ENCODE measurements around the gene FXYD6.

The FXYD6 gene

GRCh38 chr11:117828611-117829368, 47.7 kb downstream of the FXYD6 start:
- no peak for TF ChIP-seq CTCF (IDR thresholded peaks at IDR 0.05; ENCODE audit: low read depth, low read length)
- DNase-seq (ENCODE audit: extremely low read depth, low read depth) = no peak

DNA sequence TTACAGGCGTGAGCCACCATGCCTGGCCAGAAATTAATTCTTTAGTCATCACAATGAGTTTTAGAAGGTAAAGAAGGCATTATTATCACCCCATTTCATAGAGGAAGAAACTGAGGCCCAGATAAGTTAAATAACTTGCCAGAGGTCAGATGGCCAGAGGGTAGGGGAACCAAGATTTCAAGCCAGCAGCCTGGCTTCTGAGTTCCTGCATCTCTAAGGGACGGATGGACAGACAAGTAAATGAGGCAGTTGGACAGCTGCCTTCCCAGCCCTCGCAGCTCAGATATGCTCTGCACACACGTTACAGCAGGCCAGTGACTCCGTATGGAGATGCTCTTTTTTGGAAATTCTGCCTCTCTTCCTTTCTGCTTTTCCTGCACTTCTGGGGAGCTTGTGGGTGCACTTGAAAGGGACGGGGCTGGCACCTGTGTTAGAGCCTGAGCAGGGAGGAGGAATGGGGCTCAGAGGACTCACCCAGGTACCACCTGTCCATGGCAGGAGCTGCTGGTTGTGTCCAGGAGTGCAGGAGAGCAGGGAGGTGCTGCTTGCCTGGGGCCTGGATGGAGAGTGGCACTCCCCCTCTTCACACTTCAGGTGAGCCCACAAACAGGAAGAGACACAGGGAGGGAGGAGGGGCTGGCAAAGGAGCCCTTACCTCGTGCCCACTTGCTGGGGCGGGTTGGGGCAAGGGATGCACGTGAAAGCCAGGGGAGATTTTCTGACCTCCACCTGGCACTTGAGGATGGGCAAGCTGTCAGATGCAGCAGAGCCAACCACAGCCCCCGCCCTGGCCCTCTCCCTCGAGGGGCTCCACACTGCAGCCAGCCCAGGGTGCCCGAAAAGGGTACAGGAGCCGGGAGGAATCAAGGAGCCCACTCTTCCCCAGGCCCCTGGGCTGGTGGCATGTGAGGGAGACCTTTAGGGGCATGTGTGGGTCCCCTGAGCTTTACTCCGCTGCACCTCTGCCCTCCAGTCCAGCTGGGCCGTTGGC, 48.6 kb downstream of the FXYD6 start:
- TF ChIP-seq CTCF (IDR thresholded peaks at IDR 0.05; ENCODE audit: low read depth, low read length) = no peak
- DNase-seq (ENCODE audit: extremely low read depth, low read depth) = no peak

DNA sequence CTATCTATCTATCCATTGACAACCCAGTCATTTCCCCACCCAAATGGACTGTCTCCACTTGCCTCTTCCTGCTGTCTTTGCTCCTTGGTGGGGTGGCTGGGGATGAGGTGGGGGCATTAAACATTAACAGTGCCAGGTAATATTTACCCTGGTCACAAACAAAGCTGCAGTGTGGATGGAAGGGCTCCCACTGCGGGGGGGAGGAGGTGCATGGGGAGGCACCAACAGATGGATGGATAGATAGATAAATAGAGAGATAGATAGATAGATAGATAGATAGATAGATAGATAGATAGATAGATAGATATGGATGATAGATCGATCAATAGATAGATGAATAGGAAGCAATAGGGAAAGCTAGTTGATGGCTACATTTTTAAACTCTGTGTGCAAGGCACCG, 49.6 kb downstream of the FXYD6 start:
- no peak for TF ChIP-seq CTCF (IDR thresholded peaks at IDR 0.05; ENCODE audit: low read depth, low read length)

GRCh38 chr11:117826190-117826570, 50.3 kb downstream of the FXYD6 start:
- no peak for TF ChIP-seq CTCF (IDR thresholded peaks at IDR 0.05; ENCODE audit: low read depth, low read length)
- DNase-seq (ENCODE audit: extremely low read depth, low read depth) = no peak

More for the DNA sequence above, 49.6 kb downstream of the FXYD6 start:
- DNase-seq (ENCODE audit: extremely low read depth, low read depth) = no peak

GRCh38 chr11:117825538-117826189, 50.8 kb downstream of the FXYD6 start:
- DNase-seq (ENCODE audit: extremely low read depth, low read depth) = no peak
- TF ChIP-seq CTCF (IDR thresholded peaks at IDR 0.05; ENCODE audit: low read depth, low read length) = no peak

DNA sequence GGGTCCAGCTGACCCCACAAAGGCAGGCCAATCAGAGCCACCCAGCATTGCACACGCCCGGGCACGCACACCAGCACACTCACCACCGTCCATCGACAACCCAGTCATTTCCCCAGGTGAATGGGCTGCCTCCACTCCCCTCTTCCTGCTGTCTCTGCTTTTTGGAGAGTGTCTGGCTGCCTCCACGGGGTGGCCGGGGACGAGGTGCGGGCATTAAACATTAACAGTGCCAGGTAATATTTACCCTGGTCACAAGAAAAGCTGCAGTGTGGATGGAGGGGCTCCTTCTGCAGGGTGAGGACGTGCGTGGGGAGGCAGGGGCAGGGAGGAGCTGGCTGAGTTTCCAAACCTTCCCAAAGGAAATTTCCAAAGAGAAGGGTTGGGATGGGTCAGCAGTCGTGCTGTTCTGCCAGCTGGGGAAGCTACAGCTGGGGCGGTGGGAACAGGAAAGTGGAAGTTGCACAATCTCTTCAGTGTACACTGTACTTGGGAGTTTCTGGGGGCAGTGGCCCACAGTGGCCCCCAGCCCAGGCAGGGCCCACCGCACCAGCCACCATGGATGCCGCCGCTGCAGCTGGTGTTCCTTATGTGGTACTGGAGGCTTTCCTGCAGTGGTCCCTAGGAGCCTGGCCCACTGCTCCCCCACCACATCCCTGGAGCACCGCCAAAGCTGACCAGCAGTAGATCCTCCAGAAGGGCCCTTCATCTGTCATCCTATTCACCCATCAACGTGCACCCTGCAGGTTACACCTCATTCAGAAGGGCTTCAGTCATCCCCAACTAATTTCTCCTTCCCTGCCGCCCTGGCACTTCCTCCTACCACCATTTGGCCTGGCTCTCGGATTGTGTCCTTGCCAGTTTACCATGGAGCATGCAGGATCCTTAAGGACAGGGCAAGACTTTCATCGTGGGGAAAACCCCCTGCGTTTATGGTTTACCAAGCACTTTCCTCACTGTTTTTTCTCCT, 51.6 kb downstream of the FXYD6 start, which contains the start of gene FXYD2:
Gene FXYD2 (minus strand): TSS at position 174 of the 967 bp plus-strand sequence. CDS start 66 bp downstream, at position 108.
- TF ChIP-seq CTCF (IDR thresholded peaks at IDR 0.05; ENCODE audit: low read depth, low read length) = no peak
- no peak for DNase-seq (ENCODE audit: extremely low read depth, low read depth)

Data from AG09319 (cell line).